ENCODE results near the gene FUCA2.

DNA sequence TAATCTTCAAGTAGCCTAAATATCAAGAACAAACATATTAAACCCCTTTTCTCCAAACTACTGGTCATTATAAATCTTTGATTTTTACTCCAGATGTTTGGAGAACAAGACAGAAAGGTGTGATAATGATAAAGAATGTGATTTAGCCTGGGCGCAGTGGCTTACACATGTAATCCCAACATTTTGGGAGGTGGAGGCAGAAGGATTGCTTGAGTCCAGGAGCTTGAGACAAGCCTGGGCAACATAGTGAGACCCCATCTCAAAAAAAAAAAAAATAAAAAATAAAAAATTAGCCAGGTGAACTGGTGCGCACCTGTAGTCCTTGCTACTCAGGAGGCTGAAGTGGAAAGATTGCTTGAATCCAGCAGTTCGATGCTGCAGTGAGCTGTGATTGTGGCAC, 35.1 kb upstream of the FUCA2 start:
- TF ChIP-seq EP300 (IDR thresholded peaks at IDR 0.05; ENCODE audit: borderline replicate concordance in 1 of 2, low read depth in 2 of 2, low read length in 2 of 2): no peak
- no peak for TF ChIP-seq EZH2 (IDR thresholded peaks at IDR 0.05; ENCODE audit: low read depth, low read length, severe bottlenecking)
- TF ChIP-seq CREB1 (IDR thresholded peaks at IDR 0.05): no peak
- TF ChIP-seq, protein P1, sequence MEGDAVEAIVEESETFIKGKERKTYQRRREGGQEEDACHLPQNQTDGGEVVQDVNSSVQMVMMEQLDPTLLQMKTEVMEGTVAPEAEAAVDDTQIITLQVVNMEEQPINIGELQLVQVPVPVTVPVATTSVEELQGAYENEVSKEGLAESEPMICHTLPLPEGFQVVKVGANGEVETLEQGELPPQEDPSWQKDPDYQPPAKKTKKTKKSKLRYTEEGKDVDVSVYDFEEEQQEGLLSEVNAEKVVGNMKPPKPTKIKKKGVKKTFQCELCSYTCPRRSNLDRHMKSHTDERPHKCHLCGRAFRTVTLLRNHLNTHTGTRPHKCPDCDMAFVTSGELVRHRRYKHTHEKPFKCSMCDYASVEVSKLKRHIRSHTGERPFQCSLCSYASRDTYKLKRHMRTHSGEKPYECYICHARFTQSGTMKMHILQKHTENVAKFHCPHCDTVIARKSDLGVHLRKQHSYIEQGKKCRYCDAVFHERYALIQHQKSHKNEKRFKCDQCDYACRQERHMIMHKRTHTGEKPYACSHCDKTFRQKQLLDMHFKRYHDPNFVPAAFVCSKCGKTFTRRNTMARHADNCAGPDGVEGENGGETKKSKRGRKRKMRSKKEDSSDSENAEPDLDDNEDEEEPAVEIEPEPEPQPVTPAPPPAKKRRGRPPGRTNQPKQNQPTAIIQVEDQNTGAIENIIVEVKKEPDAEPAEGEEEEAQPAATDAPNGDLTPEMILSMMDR (IDR thresholded peaks at IDR 0.05; ENCODE audit: control extremely low read depth in 1 of 3, insufficient read depth in 1 of 3, low read depth in 1 of 3, low read length in 3 of 3): no peak
- no peak for TF ChIP-seq EGR1 (IDR thresholded peaks at IDR 0.05; ENCODE audit: borderline replicate concordance, low read depth, low read length)
- no peak for TF ChIP-seq SRF (IDR thresholded peaks at IDR 0.05; ENCODE audit: low read depth, low read length)
- TF ChIP-seq TEAD4 (IDR thresholded peaks at IDR 0.05; ENCODE audit: low read depth, low read length): no peak
- TF ChIP-seq POLR2A (IDR thresholded peaks at IDR 0.05; ENCODE audit: control extremely low read depth in 1 of 2, low read depth in 2 of 2, low read length in 2 of 2): no peak
- TF ChIP-seq CHD2 (IDR thresholded peaks at IDR 0.05; ENCODE audit: low read length): no peak
- TF ChIP-seq RAD21 (IDR thresholded peaks at IDR 0.05 in 1 of 2, conservative IDR thresholded peaks at IDR 0.05 in 1 of 2; ENCODE audit: low read depth in 2 of 2, low read length in 2 of 2): no peak

Data from H1 (cell line).